HepG2 (cell line): ENCODE results near the gene CMC4. TPM values are rescaled to one million over a fixed set of nuclear protein-coding genes. Genes with fewer than 3 reads are reported as not detected.
A peak's percentile ranks its signal among the peaks of the same experiment; 100 is the strongest.

ENCODE experiments used
- CENPT ChIP-seq: sonication (generic); formaldehyde crosslinking; IDR thresholded peaks from 2 replicates; pipeline ENCODE4 v1.8.0; 2022; ENCODE audit warnings: low read depth, mild to moderate bottlenecking, moderate library complexity, missing genetic modification reagents
- DMAP1 ChIP-seq: IDR thresholded peaks from 2 replicates; pipeline ENCODE4 v1.6.1; 2016
- FIP1L1 ChIP-seq: fragments of 200-400 bp; formaldehyde crosslinking; IDR thresholded peaks from 2 replicates; pipeline ENCODE4 v1.6.1; 2018; ENCODE audit warnings: low read depth, mild to moderate bottlenecking, low read length, moderate library complexity, borderline replicate concordance; ENCODE audit not compliant: insufficient read depth
- FOXK2 ChIP-seq: fragments of 450-650 bp; IDR thresholded peaks from 2 replicates; pipeline ENCODE4 v1.6.1; 2016
- ISX ChIP-seq: sonication (generic); formaldehyde crosslinking; conservative IDR thresholded peaks from 2 replicates; pipeline ENCODE4 v1.5.0; 2020; ENCODE audit warnings: missing genetic modification reagents
- MEIS2 ChIP-seq: sonication (generic); formaldehyde crosslinking; IDR thresholded peaks from 2 replicates; pipeline ENCODE4 v1.9.0; 2021; ENCODE audit warnings: mild to moderate bottlenecking, missing genetic modification reagents
- MXD4 ChIP-seq: IDR thresholded peaks from 2 replicates; pipeline ENCODE4 v1.6.1; 2016; ENCODE audit warnings: mild to moderate bottlenecking, missing biosample characterization, missing genetic modification reagents
- MYNN ChIP-seq: sonication (generic); formaldehyde crosslinking; IDR thresholded peaks from 2 replicates; pipeline ENCODE4 v1.4.0; 2020; ENCODE audit warnings: mild to moderate bottlenecking, low read depth, missing genetic modification reagents
- NFATC3 ChIP-seq: sonication (generic); formaldehyde crosslinking; IDR thresholded peaks from 2 replicates; pipeline ENCODE4 v1.5.1; 2020; ENCODE audit warnings: mild to moderate bottlenecking, missing genetic modification reagents
- RFXAP ChIP-seq: sonication (generic); formaldehyde crosslinking; IDR thresholded peaks from 2 replicates; pipeline ENCODE4 v1.4.0; 2020; ENCODE audit warnings: missing genetic modification reagents, borderline replicate concordance
- SATB2 ChIP-seq: sonication (generic); formaldehyde crosslinking; IDR thresholded peaks from 2 replicates; pipeline ENCODE4 v1.5.0; 2020; ENCODE audit warnings: missing genetic modification reagents
- SMAD1 ChIP-seq: sonication (generic); formaldehyde crosslinking; IDR thresholded peaks from 2 replicates; pipeline ENCODE4 v1.4.0; 2020; ENCODE audit warnings: missing genetic modification reagents, low read depth, mild to moderate bottlenecking, borderline replicate concordance
- SNAPC2 ChIP-seq: sonication (generic); formaldehyde crosslinking; IDR thresholded peaks from 2 replicates; pipeline ENCODE4 v1.8.1; 2022; ENCODE audit warnings: mild to moderate bottlenecking, missing genetic modification reagents
- SSRP1 ChIP-seq: IDR thresholded peaks from 2 replicates; pipeline ENCODE4 v1.6.1; 2016; ENCODE audit warnings: control low read depth
- ZBTB38 ChIP-seq: sonication (generic); formaldehyde crosslinking; IDR thresholded peaks from 2 replicates; pipeline ENCODE4 v1.5.1; 2020; ENCODE audit warnings: mild to moderate bottlenecking, missing genetic modification reagents
- ZHX1 ChIP-seq: sonication (generic); formaldehyde crosslinking; IDR thresholded peaks from 2 replicates; pipeline ENCODE4 v1.8.1; 2022; ENCODE audit warnings: low read depth, mild to moderate bottlenecking, missing genetic modification reagents
- ZNF274 ChIP-seq: sonication (generic); formaldehyde crosslinking; IDR thresholded peaks from 2 replicates; pipeline ENCODE4 v1.5.1; 2020; ENCODE audit warnings: mild to moderate bottlenecking, missing genetic modification reagents
- ZNF574 ChIP-seq: sonication (generic); formaldehyde crosslinking; IDR thresholded peaks from 2 replicates; pipeline ENCODE4 v1.4.0; 2020; ENCODE audit warnings: missing genetic modification reagents
- ZNF577 ChIP-seq: sonication (generic); formaldehyde crosslinking; IDR thresholded peaks from 2 replicates; pipeline ENCODE4 v1.4.0; 2020; ENCODE audit warnings: mild to moderate bottlenecking, low read depth, missing genetic modification reagents, borderline replicate concordance
- ZNF629 ChIP-seq: sonication (generic); formaldehyde crosslinking; conservative IDR thresholded peaks from 2 replicates; pipeline ENCODE4 v1.5.0; 2020; ENCODE audit warnings: missing genetic modification reagents
- polyA plus RNA-seq, 8 experiments: library from polyadenylated mRNA; depleted of rRNA in 3 of 8; stranded (reverse) in 7 of 8; unstranded in 1 of 8; fragments of >200 nt; fragmentation: Illumina TruSeq in 4 of 8; extraction: Trizol in 4 of 8; gene quantifications; 2 replicates each; pipeline versions ENCODE4 v1.2.1 to v1.2.3, GENCODE V29; 2011 to 2016; ENCODE audit warnings: low read depth in 4 of 8, missing spikeins in 1 of 8, mixed read lengths in 1 of 8; ENCODE audit not compliant: insufficient read depth in 1 of 8
- total RNA-seq, 5 experiments: library from RNA; depleted of rRNA; stranded (reverse); fragments of >200 nt; fragmentation: Illumina TruSeq; extraction: Trizol; gene quantifications; 2 replicates each; pipeline ENCODE4 v1.2.3, GENCODE V29; 2016; ENCODE audit warnings: low read depth in 1 of 5
- TF ChIP-seq, protein P1 (sequence below): sonication (generic); formaldehyde crosslinking; IDR thresholded peaks from 2 replicates; pipeline ENCODE4 v1.4.0; 2020; ENCODE audit warnings: low read depth, missing genetic modification reagents

CMC4 gene
- total and polyA plus RNA-seq, 2 of the 13 experiments (the other 11 are each of a cell fraction or from before 2014, with no cell fraction given): 5.6 to 11.5 TPM

DNA sequence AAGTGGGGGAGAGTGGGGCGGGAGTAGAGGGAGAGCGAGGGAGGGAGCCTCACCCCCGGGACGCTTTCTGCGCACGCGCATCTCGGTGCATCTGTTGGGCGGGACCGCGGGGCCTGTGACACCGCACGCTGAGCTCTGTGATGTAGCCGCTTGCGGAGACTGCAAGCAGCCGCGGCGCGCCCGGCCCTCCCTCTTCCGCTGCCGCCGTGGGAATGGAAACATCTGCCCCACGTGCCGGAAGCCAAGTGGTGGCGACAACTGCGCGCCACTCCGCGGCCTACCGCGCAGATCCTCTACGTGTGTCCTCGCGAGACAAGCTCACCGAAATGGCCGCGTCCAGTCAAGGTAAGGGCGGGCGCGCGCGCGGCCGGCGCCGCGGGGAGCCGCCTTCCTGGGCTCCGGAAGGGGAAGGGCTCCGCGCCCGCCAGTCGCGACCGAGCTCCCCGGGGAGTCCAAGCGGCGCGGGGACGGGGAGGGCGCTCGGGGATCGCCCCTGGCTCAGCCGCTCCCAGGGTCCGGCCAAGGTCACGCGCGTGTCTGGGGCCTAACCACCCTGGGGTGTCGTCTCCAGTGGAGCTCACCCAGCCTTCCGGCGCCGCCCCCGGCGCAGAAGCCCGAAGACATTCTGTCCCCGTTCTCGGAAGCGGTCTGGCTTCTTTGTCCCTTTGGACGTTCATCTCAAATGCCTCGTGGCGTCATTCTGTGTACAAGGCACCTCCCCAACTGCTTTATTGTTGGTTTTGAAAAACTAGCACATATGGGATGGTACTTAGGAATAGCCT lies 44.0 kb downstream of the CMC4 start, which contains the start of gene FUNDC2 (continued):
- TF ChIP-seq ZHX1 (CRISPR knock-in tag) (0 out of 2 replicates have a peak, but pooled peaks have one; percentile 30), FOXK2 (peak; percentile 67), SSRP1 (CRISPR knock-in tag) (no peak), RFXAP (no peak), ZBTB38 (CRISPR knock-in tag) (no peak), CENPT (CRISPR knock-in tag) (no peak), SATB2 (CRISPR knock-in tag) (no peak), DMAP1 (peak; percentile 42; the same call in 1 of the 2 replicates), ZNF274 (CRISPR knock-in tag) (0 out of 2 replicates have a peak, but pooled peaks have one; percentile 22), SMAD1 (no peak), MEIS2 (CRISPR knock-in tag) (no peak), NFATC3 (CRISPR knock-in tag) (no peak), ISX (CRISPR knock-in tag) (no peak), MXD4 (peak; percentile 53; the same call in 1 of the 2 replicates), MYNN (CRISPR knock-in tag) (no peak), ZNF577 (CRISPR knock-in tag) (no peak), SNAPC2 (CRISPR knock-in tag) (peak; percentile 33; the same call in 1 of the 2 replicates), ZNF629 (CRISPR knock-in tag) (no peak), FIP1L1 (no peak), ZNF574 (CRISPR knock-in tag) (peak; percentile 51; the same call in 1 of the 2 replicates)
- TF ChIP-seq, protein P1, sequence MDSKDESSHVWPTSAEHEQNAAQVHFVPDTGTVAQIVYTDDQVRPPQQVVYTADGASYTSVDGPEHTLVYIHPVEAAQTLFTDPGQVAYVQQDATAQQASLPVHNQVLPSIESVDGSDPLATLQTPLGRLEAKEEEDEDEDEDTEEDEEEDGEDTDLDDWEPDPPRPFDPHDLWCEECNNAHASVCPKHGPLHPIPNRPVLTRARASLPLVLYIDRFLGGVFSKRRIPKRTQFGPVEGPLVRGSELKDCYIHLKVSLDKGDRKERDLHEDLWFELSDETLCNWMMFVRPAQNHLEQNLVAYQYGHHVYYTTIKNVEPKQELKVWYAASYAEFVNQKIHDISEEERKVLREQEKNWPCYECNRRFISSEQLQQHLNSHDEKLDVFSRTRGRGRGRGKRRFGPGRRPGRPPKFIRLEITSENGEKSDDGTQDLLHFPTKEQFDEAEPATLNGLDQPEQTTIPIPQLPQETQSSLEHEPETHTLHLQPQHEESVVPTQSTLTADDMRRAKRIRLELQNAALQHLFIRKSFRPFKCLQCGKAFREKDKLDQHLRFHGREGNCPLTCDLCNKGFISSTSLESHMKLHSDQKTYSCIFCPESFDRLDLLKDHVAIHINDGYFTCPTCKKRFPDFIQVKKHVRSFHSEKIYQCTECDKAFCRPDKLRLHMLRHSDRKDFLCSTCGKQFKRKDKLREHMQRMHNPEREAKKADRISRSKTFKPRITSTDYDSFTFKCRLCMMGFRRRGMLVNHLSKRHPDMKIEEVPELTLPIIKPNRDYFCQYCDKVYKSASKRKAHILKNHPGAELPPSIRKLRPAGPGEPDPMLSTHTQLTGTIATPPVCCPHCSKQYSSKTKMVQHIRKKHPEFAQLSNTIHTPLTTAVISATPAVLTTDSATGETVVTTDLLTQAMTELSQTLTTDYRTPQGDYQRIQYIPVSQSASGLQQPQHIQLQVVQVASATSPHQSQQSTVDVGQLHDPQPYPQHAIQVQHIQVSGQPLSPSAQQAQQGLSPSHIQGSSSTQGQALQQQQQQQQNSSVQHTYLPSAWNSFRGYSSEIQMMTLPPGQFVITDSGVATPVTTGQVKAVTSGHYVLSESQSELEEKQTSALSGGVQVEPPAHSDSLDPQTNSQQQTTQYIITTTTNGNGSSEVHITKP (CRISPR knock-in tag): peak; percentile 35; the same call in 1 of the 2 replicates
